ENCODE measurements around the gene POU2F1. TPM values are rescaled to one million over a fixed set of nuclear protein-coding genes. Genes with fewer than 3 reads are reported as not detected.

Gene POU2F1
- total and polyA plus RNA-seq, 7 donors = 0.83 to 9.0 (median 6.3) TPM

GRCh38 chr1:167178831-167179230, 41.9 kb upstream of the POU2F1 start:
- TF ChIP-seq, protein P1, sequence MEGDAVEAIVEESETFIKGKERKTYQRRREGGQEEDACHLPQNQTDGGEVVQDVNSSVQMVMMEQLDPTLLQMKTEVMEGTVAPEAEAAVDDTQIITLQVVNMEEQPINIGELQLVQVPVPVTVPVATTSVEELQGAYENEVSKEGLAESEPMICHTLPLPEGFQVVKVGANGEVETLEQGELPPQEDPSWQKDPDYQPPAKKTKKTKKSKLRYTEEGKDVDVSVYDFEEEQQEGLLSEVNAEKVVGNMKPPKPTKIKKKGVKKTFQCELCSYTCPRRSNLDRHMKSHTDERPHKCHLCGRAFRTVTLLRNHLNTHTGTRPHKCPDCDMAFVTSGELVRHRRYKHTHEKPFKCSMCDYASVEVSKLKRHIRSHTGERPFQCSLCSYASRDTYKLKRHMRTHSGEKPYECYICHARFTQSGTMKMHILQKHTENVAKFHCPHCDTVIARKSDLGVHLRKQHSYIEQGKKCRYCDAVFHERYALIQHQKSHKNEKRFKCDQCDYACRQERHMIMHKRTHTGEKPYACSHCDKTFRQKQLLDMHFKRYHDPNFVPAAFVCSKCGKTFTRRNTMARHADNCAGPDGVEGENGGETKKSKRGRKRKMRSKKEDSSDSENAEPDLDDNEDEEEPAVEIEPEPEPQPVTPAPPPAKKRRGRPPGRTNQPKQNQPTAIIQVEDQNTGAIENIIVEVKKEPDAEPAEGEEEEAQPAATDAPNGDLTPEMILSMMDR (IDR thresholded peaks at IDR 0.05) = no peak
- Histone ChIP-seq H3K9me3 (no peaks in the 10 kb centered on the region), H3K27me3 (ENCODE audit: insufficient read depth in 3 of 3, low read length in 2 of 3) (no peaks in the 10 kb centered on the region), H3K4me1 (no peaks in the 10 kb centered on the region), H3K27ac (no peak overlapping the region), H3K4me3 (no peak overlapping the region), H3K36me3 (ENCODE audit: insufficient read depth in 1 of 2, low read depth in 1 of 2) (no peaks in the 10 kb centered on the region)
- ATAC-seq = no peak
- 0 to 3% (median 0%) methylated on average over 1 of the region's 1 CpG for WGBS, 3 donors
- no peak for DNase-seq
- intact Hi-C loops (cut with DNase I) = no loop called here

DNA sequence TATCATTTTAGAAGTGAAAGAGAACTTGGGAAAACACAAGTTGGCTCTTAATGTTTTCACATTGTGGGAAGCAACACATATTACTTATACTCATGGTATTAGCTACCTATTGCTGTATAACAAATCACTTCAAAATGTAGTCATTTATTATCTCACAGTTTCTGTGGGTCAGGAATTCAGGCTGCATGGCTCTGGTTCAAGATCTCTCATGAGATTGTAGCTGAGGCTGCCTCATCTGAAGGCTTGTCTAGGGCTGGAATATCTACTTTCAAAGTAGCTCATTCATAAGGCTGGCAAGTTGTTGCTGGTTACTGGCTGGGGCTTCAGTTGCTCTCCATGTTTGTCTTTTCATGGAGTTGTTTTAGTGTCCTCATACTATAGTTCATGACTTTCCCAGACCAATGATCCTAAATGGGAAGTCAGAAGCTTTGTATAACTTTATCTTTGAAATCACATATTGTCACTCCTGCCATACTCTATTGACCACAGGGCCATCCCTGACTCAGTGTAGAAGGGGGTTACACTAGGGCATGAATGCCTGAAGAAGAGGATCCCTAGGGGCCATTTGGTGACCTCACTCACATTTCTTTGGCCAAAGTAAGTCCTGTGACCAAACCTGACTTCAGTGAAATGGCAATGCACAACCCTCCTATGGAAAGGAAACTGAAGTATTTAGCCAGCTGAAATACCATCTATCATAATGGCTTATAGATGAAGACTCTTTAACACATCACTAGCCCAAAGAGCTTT, 37.9 kb upstream of the POU2F1 start:
- no peak for ATAC-seq

GRCh38 chr1:167184081-167184480, 36.6 kb upstream of the POU2F1 start:
- H3K4me1 ChIP-seq = no peaks in the 10 kb centered on the region
- no peak overlapping the region for H3K27ac ChIP-seq
- H3K9me3 ChIP-seq = no peaks in the 10 kb centered on the region
- H3K4me3 ChIP-seq = no peak overlapping the region
- WGBS, 3 donors = 75 to 79% (median 78%) methylated on average over 2 of the region's 2 CpGs
- TF ChIP-seq, protein P1 (IDR thresholded peaks at IDR 0.05) = no peak
- ATAC-seq = no peak
- DNase-seq = no peak
- H3K36me3 ChIP-seq (ENCODE audit: insufficient read depth in 1 of 2, low read depth in 1 of 2) = no peaks in the 10 kb centered on the region
- intact Hi-C loops (cut with DNase I) = no loop called here
- H3K27me3 ChIP-seq (ENCODE audit: insufficient read depth in 3 of 3, low read length in 2 of 3) = no peaks in the 10 kb centered on the region

More for the DNA sequence above, 37.9 kb upstream of the POU2F1 start:
- Histone ChIP-seq H3K4me3 (no peak overlapping the region), H3K27me3 (ENCODE audit: insufficient read depth in 3 of 3, low read length in 2 of 3) (no peaks in the 10 kb centered on the region), H3K4me1 (no peaks in the 10 kb centered on the region), H3K36me3 (ENCODE audit: insufficient read depth in 1 of 2, low read depth in 1 of 2) (no peaks in the 10 kb centered on the region), H3K27ac (no peak overlapping the region), H3K9me3 (no peaks in the 10 kb centered on the region)
- TF ChIP-seq, protein P1 (IDR thresholded peaks at IDR 0.05) = no peak
- no peak for DNase-seq
- intact Hi-C loops (cut with DNase I) = no loop called here

- DNase-seq (no peak), ATAC-seq (no peak)
- H3K27me3 ChIP-seq (ENCODE audit: insufficient read depth in 3 of 3, low read length in 2 of 3) = no peaks in the 10 kb centered on the region
- 81 to 89% (median 87%) methylated on average over 3 of the region's 3 CpGs for WGBS, 3 donors
- intact Hi-C loops (cut with DNase I) = no loop called here
- no peaks in the 10 kb centered on the region for H3K9me3 ChIP-seq
- TF ChIP-seq, protein P1 (IDR thresholded peaks at IDR 0.05) = no peak
- no peaks in the 10 kb centered on the region for H3K4me1 ChIP-seq
- H3K27ac ChIP-seq = no peak overlapping the region
- H3K36me3 ChIP-seq (ENCODE audit: insufficient read depth in 1 of 2, low read depth in 1 of 2) = no peaks in the 10 kb centered on the region
- H3K4me3 ChIP-seq = no peak overlapping the region
Observed at GRCh38 chr1:167185062-167185461, 35.6 kb upstream of the POU2F1 start.
